ENCODE measurements around the gene STK17A.
A peak's percentile ranks its signal among the peaks of the same experiment; 100 is the strongest.
"Not testable (repeated sequence)": the region's sequence is repeated elsewhere in the genome, so short reads cannot be mapped to it uniquely, and the experiment has no call there.

STK17A gene

GRCh38 chr7:43583424-43584194, 701 bp downstream of the STK17A start:
- H3K9ac ChIP-seq (ENCODE audit: low read depth, low read length) = peak overlapping the region; percentile 86
- no peaks in the 10 kb centered on the region for H3K9me3 ChIP-seq (ENCODE audit: control insufficient read depth, insufficient read depth, low read length)
- H3K4me1 ChIP-seq (ENCODE audit: insufficient read depth, low read length) = peaks cover 15% of the 10 kb centered on the region
- no peaks in the 10 kb centered on the region for H3K36me3 ChIP-seq (ENCODE audit: insufficient read depth, low read length)

- H3K4me1 ChIP-seq (ENCODE audit: insufficient read depth, low read length) = peaks cover 15% of the 10 kb centered on the region
- H3K9me3 ChIP-seq (ENCODE audit: control insufficient read depth, insufficient read depth, low read length) = no peaks in the 10 kb centered on the region
- no peaks in the 10 kb centered on the region for H3K36me3 ChIP-seq (ENCODE audit: insufficient read depth, low read length)
- H3K9ac ChIP-seq (ENCODE audit: low read depth, low read length) = peak overlapping the region; percentile 86; the same call in 1 of the 2 replicates
These were observed 1.3 kb downstream of the STK17A start for GRCh38 chr7:43584195-43584586.

GRCh38 chr7:43584733-43585132, 1.8 kb downstream of the STK17A start:
- H3K9me3 ChIP-seq (ENCODE audit: control insufficient read depth, insufficient read depth, low read length); H3K36me3 ChIP-seq (ENCODE audit: insufficient read depth, low read length): not testable (repeated sequence)
- peak overlapping the region; percentile 86; the same call in 1 of the 2 replicates for H3K9ac ChIP-seq (ENCODE audit: low read depth, low read length)
- peaks cover 15% of the 10 kb centered on the region for H3K4me1 ChIP-seq (ENCODE audit: insufficient read depth, low read length)

GRCh38 chr7:43585562-43585961, 2.7 kb downstream of the STK17A start:
- Histone ChIP-seq H3K9ac (ENCODE audit: low read depth, low read length) (no peak overlapping the region), H3K4me1 (ENCODE audit: insufficient read depth, low read length) (peaks cover 15% of the 10 kb centered on the region), H3K9me3 (ENCODE audit: control insufficient read depth, insufficient read depth, low read length) (no peaks in the 10 kb centered on the region), H3K36me3 (ENCODE audit: insufficient read depth, low read length) (no peaks in the 10 kb centered on the region)

DNA sequence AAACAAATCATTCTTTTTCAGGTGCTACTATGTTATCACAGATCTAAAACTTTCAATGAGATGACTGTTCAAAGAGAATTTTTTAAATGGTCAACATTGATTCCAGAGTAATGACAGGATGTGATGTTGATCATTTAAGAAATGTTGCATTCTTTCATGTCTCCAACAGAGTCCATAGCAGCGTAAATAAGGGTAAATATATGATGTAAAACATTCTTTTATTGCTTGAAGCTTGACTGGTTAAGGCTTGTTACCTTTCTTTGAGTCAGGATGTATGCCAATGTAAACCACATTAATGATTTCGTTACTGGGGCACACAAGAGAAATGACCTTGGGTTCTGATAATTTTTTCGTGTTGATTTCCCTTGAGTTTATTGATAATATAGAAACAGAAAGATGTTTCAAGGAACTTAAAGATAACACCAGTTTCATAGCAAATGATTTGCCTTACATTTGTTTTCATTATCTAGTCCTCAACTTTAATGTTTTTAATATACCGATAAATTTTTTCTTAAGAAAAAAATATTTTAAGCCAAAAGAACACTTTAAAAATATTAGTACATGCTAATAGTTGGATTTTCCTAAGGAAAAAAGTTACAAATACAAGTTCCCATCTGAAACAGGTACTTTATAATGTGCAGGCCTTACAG, 3.5 kb downstream of the STK17A start:
- H3K36me3 ChIP-seq (ENCODE audit: insufficient read depth, low read length) = no peaks in the 10 kb centered on the region
- no peaks in the 10 kb centered on the region for H3K9me3 ChIP-seq (ENCODE audit: control insufficient read depth, insufficient read depth, low read length)
- H3K4me1 ChIP-seq (ENCODE audit: insufficient read depth, low read length) = peaks cover 15% of the 10 kb centered on the region
- H3K9ac ChIP-seq (ENCODE audit: low read depth, low read length) = no peak overlapping the region

DNA sequence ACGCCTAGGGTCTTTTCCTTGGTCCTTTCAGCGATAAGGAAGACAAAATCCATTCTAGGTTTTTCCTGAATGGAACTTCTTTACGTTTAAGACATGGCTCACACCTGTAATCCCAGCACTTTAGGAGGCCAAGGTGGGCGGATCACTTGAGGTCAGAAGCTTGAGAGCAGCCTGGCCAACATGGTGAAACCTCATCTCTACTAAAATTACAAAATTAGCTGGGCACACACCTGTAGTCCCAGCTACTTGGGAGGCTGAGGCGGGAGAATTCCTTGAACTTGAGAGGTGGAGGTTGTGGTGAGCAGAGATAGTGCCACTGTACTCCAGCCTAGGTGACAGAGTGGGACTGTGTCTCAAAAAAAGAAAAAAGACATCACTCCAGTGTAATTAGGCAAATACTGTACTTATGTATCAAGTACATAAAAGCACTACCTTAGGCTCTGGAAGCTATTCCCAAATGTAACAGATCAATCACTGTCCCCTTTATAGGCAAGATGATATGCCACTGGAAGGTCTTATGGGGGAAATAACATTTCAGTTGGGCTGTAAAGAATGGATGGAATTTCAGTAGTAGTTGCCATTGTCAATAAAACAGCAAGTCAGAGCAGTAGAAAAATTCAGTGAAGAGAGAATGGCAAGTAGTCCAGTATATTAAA, 5.7 kb downstream of the STK17A start:
- Histone ChIP-seq H3K36me3 (ENCODE audit: insufficient read depth, low read length) (no peaks in the 10 kb centered on the region), H3K4me1 (ENCODE audit: insufficient read depth, low read length) (peaks cover 11% of the 10 kb centered on the region; the same call in 1 of the 2 replicates), H3K9ac (ENCODE audit: low read depth, low read length) (no peak overlapping the region), H3K9me3 (ENCODE audit: control insufficient read depth, insufficient read depth, low read length) (no peaks in the 10 kb centered on the region)

- Histone ChIP-seq H3K9me3 (ENCODE audit: control insufficient read depth, insufficient read depth, low read length) (no peaks in the 10 kb centered on the region), H3K9ac (ENCODE audit: low read depth, low read length) (no peak overlapping the region), H3K36me3 (ENCODE audit: insufficient read depth, low read length) (no peaks in the 10 kb centered on the region), H3K4me1 (ENCODE audit: insufficient read depth, low read length) (peaks cover 11% of the 10 kb centered on the region; the same call in 1 of the 2 replicates)
These were observed 6.2 kb downstream of the STK17A start for GRCh38 chr7:43589133-43589478.

DNA sequence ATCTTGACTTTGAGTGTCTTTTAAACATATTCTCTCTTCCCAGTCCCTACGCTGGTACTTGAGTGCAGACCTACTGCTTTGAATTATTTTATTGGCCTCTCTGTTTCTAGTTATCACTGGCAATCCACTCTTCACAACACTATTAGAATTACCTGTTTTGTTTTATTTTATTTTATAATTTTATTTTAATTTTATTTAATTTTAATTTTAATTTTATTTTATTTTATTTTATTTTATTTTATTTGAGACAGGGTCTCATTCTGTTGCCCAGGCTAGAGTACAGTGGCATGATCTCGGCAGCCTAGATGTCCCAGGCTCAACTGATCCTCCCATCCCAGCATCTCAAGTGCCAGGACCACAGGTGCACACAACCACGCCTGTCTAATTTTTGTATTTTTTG, 6.8 kb downstream of the STK17A start:
- Histone ChIP-seq H3K36me3 (ENCODE audit: insufficient read depth, low read length) (no peaks in the 10 kb centered on the region), H3K9ac (ENCODE audit: low read depth, low read length) (no peak overlapping the region), H3K4me1 (ENCODE audit: insufficient read depth, low read length) (peaks cover 8% of the 10 kb centered on the region; the same call in 1 of the 2 replicates), H3K9me3 (ENCODE audit: control insufficient read depth, insufficient read depth, low read length) (no peaks in the 10 kb centered on the region)

- Histone ChIP-seq H3K36me3 (ENCODE audit: insufficient read depth, low read length) (no peaks in the 10 kb centered on the region), H3K9ac (ENCODE audit: low read depth, low read length) (no peak overlapping the region), H3K9me3 (ENCODE audit: control insufficient read depth, insufficient read depth, low read length) (no peaks in the 10 kb centered on the region), H3K4me1 (ENCODE audit: insufficient read depth, low read length) (0 out of 2 replicates have a peak, but pooled peaks cover 3% of the 10 kb centered on the region)
These were observed 8.1 kb downstream of the STK17A start for GRCh38 chr7:43590862-43591557.

GRCh38 chr7:43591558-43592180, 8.8 kb downstream of the STK17A start:
- 0 out of 2 replicates have a peak, but pooled peaks cover 3% of the 10 kb centered on the region for H3K4me1 ChIP-seq (ENCODE audit: insufficient read depth, low read length)
- H3K9me3 ChIP-seq (ENCODE audit: control insufficient read depth, insufficient read depth, low read length) = no peaks in the 10 kb centered on the region
- no peak overlapping the region for H3K9ac ChIP-seq (ENCODE audit: low read depth, low read length)
- H3K36me3 ChIP-seq (ENCODE audit: insufficient read depth, low read length) = no peaks in the 10 kb centered on the region

DNA sequence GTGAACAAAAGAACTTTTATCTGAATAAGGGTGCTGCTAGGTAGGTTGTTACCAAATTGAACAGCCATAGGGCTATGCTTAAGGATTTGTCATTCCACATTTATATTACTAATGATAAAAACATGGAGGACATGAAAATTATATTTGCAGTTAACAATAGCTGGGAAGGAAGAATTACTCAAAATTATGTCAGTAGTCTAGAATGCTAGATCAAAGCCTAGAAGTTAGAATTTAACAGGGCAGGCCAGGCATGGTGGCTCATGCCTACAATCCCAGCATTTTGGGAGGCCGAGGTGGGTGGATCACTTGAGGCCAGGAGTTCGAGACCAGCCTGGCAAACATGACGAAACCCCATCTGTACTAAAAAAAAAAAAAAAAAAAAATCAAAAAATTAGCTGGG, 9.4 kb downstream of the STK17A start:
- H3K36me3 ChIP-seq (ENCODE audit: insufficient read depth, low read length) = no peaks in the 10 kb centered on the region; the same call in 1 of the 2 replicates
- H3K4me1 ChIP-seq (ENCODE audit: insufficient read depth, low read length) = 0 out of 2 replicates have a peak, but pooled peaks cover 3% of the 10 kb centered on the region
- H3K9me3 ChIP-seq (ENCODE audit: control insufficient read depth, insufficient read depth, low read length) = no peaks in the 10 kb centered on the region
- H3K9ac ChIP-seq (ENCODE audit: low read depth, low read length) = no peak overlapping the region

DNA sequence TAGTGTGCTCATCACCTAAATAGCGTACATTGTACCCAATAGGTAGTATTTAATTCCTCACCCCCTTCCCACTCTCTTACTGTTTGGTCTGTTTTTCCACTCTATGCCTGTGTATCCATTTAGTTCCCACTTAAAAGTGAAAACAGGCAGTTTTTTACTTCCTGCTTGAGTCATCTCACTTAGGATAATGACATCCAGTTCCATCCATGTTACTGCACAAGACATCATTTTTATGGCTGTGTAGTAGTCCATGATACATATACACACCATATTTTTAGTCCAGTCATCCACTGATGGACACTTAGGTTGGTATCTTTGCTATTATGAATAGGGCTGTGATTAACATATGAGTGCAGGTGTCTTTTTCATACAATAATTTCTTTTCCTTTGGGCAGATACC, 10.1 kb downstream of the STK17A start:
- H3K9me3 ChIP-seq (ENCODE audit: control insufficient read depth, insufficient read depth, low read length) = no peaks in the 10 kb centered on the region
- H3K4me1 ChIP-seq (ENCODE audit: insufficient read depth, low read length) = 0 out of 2 replicates have a peak, but pooled peaks cover 3% of the 10 kb centered on the region
- H3K9ac ChIP-seq (ENCODE audit: low read depth, low read length) = no peak overlapping the region
- H3K36me3 ChIP-seq (ENCODE audit: insufficient read depth, low read length) = no peaks in the 10 kb centered on the region; the same call in 1 of the 2 replicates

DNA sequence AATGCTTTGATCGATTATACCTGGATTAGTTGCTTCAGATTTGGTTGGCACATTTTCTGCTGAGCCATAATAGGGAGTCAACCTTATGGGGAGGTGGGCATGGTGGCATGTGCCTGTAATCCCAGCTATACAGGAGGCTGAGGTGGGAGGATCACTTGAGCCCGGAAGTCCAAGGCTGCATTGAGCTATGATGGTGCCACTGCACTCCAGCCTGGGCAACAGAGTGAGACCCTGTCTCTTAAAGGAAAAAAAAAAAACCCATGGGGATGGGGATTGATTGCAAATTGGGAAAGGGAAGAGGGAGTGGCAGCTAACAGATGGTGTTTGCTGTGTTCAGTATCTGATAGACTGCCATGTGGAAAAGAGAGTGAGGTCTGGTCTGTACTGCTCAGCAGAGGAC, 11.1 kb downstream of the STK17A start:
- no peaks in the 10 kb centered on the region; the same call in none of the 2 replicates for H3K36me3 ChIP-seq (ENCODE audit: insufficient read depth, low read length)
- no peaks in the 10 kb centered on the region for H3K9me3 ChIP-seq (ENCODE audit: control insufficient read depth, insufficient read depth, low read length)
- H3K9ac ChIP-seq (ENCODE audit: low read depth, low read length) = no peak overlapping the region
- 0 out of 2 replicates have a peak, but pooled peaks cover 3% of the 10 kb centered on the region for H3K4me1 ChIP-seq (ENCODE audit: insufficient read depth, low read length)

- H3K9ac ChIP-seq (ENCODE audit: low read depth, low read length); H3K9me3 ChIP-seq (ENCODE audit: control insufficient read depth, insufficient read depth, low read length); H3K4me1 ChIP-seq (ENCODE audit: insufficient read depth, low read length); H3K36me3 ChIP-seq (ENCODE audit: insufficient read depth, low read length): not testable (repeated sequence)
These were observed 13.5 kb downstream of the STK17A start for GRCh38 chr7:43596426-43596825.

Measured in ES-I3 (cell line).